ENCODE results near the gene PALLD.

DNA sequence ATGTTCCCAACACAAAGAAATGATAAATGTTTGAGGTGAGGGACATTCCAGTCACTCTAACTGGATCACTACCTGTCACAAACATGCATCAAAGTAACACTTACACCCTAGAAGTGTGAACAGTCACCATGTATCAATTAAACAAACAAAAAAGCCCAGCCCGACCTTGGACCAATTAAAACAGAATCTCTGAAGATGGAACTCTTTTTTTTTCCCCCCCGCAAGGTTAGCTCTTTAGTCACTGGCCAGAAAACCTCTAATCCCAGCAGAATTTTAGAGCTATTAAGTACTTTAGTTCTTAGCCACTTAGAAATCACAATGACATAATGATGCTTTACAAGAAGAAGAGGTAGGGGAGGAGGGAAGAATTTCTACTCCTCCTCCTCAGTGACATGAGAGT, 154.5 kb downstream of the PALLD start:
- TF ChIP-seq, protein P1, sequence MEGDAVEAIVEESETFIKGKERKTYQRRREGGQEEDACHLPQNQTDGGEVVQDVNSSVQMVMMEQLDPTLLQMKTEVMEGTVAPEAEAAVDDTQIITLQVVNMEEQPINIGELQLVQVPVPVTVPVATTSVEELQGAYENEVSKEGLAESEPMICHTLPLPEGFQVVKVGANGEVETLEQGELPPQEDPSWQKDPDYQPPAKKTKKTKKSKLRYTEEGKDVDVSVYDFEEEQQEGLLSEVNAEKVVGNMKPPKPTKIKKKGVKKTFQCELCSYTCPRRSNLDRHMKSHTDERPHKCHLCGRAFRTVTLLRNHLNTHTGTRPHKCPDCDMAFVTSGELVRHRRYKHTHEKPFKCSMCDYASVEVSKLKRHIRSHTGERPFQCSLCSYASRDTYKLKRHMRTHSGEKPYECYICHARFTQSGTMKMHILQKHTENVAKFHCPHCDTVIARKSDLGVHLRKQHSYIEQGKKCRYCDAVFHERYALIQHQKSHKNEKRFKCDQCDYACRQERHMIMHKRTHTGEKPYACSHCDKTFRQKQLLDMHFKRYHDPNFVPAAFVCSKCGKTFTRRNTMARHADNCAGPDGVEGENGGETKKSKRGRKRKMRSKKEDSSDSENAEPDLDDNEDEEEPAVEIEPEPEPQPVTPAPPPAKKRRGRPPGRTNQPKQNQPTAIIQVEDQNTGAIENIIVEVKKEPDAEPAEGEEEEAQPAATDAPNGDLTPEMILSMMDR (IDR thresholded peaks at IDR 0.05; ENCODE audit: low read length), result no peak
- TF ChIP-seq EZH2 (optimal IDR thresholded peaks at IDR 0.05; ENCODE audit: low read depth, low read length), result no peak
